SKM-1 treated with dmso at 0.1 percent for 144 hours (cell line): ENCODE results near the gene ARMC5.
"Not testable (repeated sequence)": the region's sequence is repeated elsewhere in the genome, so short reads cannot be mapped to it uniquely, and the experiment has no call there.

Experiments used
- DNase-seq: peaks from one replicate; lab custom pipeline; 2025; ENCODE audit not compliant: unreplicated experiment; lab: John Stamatoyannopoulos, UW

The ARMC5 gene

GRCh38 chr16:31458844-31459686, at the start of gene ARMC5:
Gene ARMC5, plus strand, starts transcription at chr16:31459501. Its CDS starts 24 bp downstream, at chr16:31459525.
- DNase-seq, result peak; percentile 98

- DNase-seq, result no peak
These were observed 49.2 kb upstream of the ARMC5 start for GRCh38 chr16:31410082-31410481.

GRCh38 chr16:31411024-31411844, 48.1 kb upstream of the ARMC5 start:
- no peak for DNase-seq

GRCh38 chr16:31412750-31413149, 46.6 kb upstream of the ARMC5 start:
- DNase-seq, result no peak

- no peak for DNase-seq
These were observed 45.9 kb upstream of the ARMC5 start for GRCh38 chr16:31413381-31413780.

GRCh38 chr16:31413943-31414342, 45.4 kb upstream of the ARMC5 start:
- no peak for DNase-seq

GRCh38 chr16:31414706-31415105, 44.6 kb upstream of the ARMC5 start:
- no peak for DNase-seq

- no peak for DNase-seq
These were observed 42.9 kb upstream of the ARMC5 start for GRCh38 chr16:31416371-31416770.

GRCh38 chr16:31417036-31417435, 42.3 kb upstream of the ARMC5 start:
- not testable (repeated sequence) for DNase-seq

GRCh38 chr16:31417916-31418315, 41.4 kb upstream of the ARMC5 start:
- no peak for DNase-seq

GRCh38 chr16:31420037-31420436, 39.3 kb upstream of the ARMC5 start:
- no peak for DNase-seq

- DNase-seq, result no peak
These were observed 37.7 kb upstream of the ARMC5 start for GRCh38 chr16:31421587-31421986.

- DNase-seq, result no peak
These were observed 36.1 kb upstream of the ARMC5 start for GRCh38 chr16:31423241-31423640.

GRCh38 chr16:31423801-31424200, 35.5 kb upstream of the ARMC5 start:
- DNase-seq, result no peak

- peak; percentile 56 for DNase-seq
These were observed 31.6 kb upstream of the ARMC5 start for GRCh38 chr16:31427441-31428278.

GRCh38 chr16:31428279-31428597, 31.1 kb upstream of the ARMC5 start, which contains the start of gene COX6A2:
Gene COX6A2, minus strand, starts transcription at chr16:31428360. Its CDS starts 35 bp downstream, at chr16:31428325.
- no peak for DNase-seq

- no peak for DNase-seq
These were observed 30.6 kb upstream of the ARMC5 start for GRCh38 chr16:31428638-31429247.

GRCh38 chr16:31429314-31429713, 30.0 kb upstream of the ARMC5 start:
- DNase-seq, result no peak

- DNase-seq, result no peak
These were observed 29.5 kb upstream of the ARMC5 start for GRCh38 chr16:31429796-31430195.

- no peak for DNase-seq
These were observed 28.8 kb upstream of the ARMC5 start for GRCh38 chr16:31430380-31431052.
